Stimulated activated naive CD4-positive, alpha-beta T cell (primary cell): ENCODE measurements around the gene FHIP1B.

Experiments used
- DNase-seq, 6 experiments: peaks; one replicate each; lab custom pipeline; 2025; lab: John Stamatoyannopoulos, UW

The FHIP1B gene

GRCh38 chr11:6201481-6201880 lies 33.0 kb downstream of the FHIP1B start:
- DNase-seq = no peak

GRCh38 chr11:6200975-6201374 lies 33.5 kb downstream of the FHIP1B start:
- no peak for DNase-seq

- no peak for DNase-seq
Measured at GRCh38 chr11:6199174-6199810, 35.1 kb downstream of the FHIP1B start, which contains the start of gene OR52W1. OR52W1 (plus strand) TSS chr11:6199224; CDS start chr11:6199224, 0 bp downstream.

GRCh38 chr11:6197466-6198200 lies 36.8 kb downstream of the FHIP1B start:
- no peak for DNase-seq

GRCh38 chr11:6196396-6196795 lies 38.0 kb downstream of the FHIP1B start:
- no peak for DNase-seq

GRCh38 chr11:6194065-6194581 lies 40.3 kb downstream of the FHIP1B start:
- no peak for DNase-seq

- DNase-seq = no peak
Measured at GRCh38 chr11:6191742-6192141, 42.7 kb downstream of the FHIP1B start.

GRCh38 chr11:6175440-6175839 lies 59.0 kb downstream of the FHIP1B start:
- DNase-seq = no peak

GRCh38 chr11:6170226-6170625 lies 64.2 kb downstream of the FHIP1B start, which contains the start of gene OR52B2:
OR52B2 (minus strand) TSS chr11:6170326; CDS start chr11:6170326, 0 bp downstream.
- no peak for DNase-seq
